AG09319 (cell line): Measurements from ENCODE around the gene CPA5.

Source experiments
- DNase-seq: peaks from one replicate; pipeline ENCODE4 v3.0.0-alpha.2; 2010; ENCODE audit warnings: low read depth; ENCODE audit errors: extremely low read depth
- CTCF ChIP-seq: IDR thresholded peaks from 2 replicates; pipeline ENCODE4 v1.5.1; 2011; ENCODE audit warnings: low read depth, mild to moderate bottlenecking, inconsistent platforms, low read length, moderate library complexity

CPA5 gene

GRCh38 chr7:130365511-130366441 is 21.2 kb downstream of the CPA5 start:
- TF ChIP-seq CTCF, result no peak
- no peak for DNase-seq

GRCh38 chr7:130366564-130366963 is 21.9 kb downstream of the CPA5 start:
- no peak for DNase-seq

GRCh38 chr7:130367088-130367755 is 22.6 kb downstream of the CPA5 start:
- DNase-seq, result no peak
- TF ChIP-seq CTCF, result no peak

More at GRCh38 chr7:130366564-130366963, 21.9 kb downstream of the CPA5 start:
- TF ChIP-seq CTCF, result no peak

GRCh38 chr7:130367836-130368746 is 23.5 kb downstream of the CPA5 start:
- TF ChIP-seq CTCF, result no peak
- no peak for DNase-seq

- no peak for DNase-seq
- TF ChIP-seq CTCF, result no peak
Observed at GRCh38 chr7:130369110-130369711, 24.6 kb downstream of the CPA5 start.

GRCh38 chr7:130369831-130370550 is 25.4 kb downstream of the CPA5 start:
- TF ChIP-seq CTCF, result no peak
- no peak for DNase-seq
